Mucosa of rectum (tissue), 2 donors: Measurements from ENCODE around the gene LILRB5.
"Not testable (repeated sequence)": the region's sequence is repeated elsewhere in the genome, so short reads cannot be mapped to it uniquely, and the experiment has no call there.

Experiments
- H3K27ac ChIP-seq, 2 donors: one replicate each; pipeline ENCODE4 v1.7.0; 2013; ENCODE audit warnings: inconsistent platforms in 2 of 2, low read depth in 2 of 2, low read length in 2 of 2
- H3K27me3 ChIP-seq, 2 donors: one replicate each; pipeline ENCODE4 v1.7.0; 2013; ENCODE audit warnings: low read length in 2 of 2; ENCODE audit not compliant: control insufficient read depth in 2 of 2, insufficient read depth in 2 of 2
- H3K36me3 ChIP-seq, 2 donors: one replicate each; pipeline ENCODE4 v1.7.0; 2013; ENCODE audit warnings: low read length in 2 of 2; ENCODE audit not compliant: control insufficient read depth in 2 of 2, insufficient read depth in 2 of 2
- H3K4me1 ChIP-seq, 2 donors: one replicate each; pipeline ENCODE4 v1.7.0; 2013; ENCODE audit warnings: low read length in 2 of 2, mild to moderate bottlenecking in 1 of 2; ENCODE audit not compliant: control insufficient read depth in 2 of 2, insufficient read depth in 2 of 2
- H3K4me3 ChIP-seq, 2 donors: one replicate each; pipeline ENCODE4 v1.7.0; 2013; ENCODE audit warnings: low read length in 2 of 2
- H3K9ac ChIP-seq, 2 donors: one replicate each; pipeline ENCODE4 v1.7.0; 2013; ENCODE audit warnings: low read length in 2 of 2, low read depth in 1 of 2, mild to moderate bottlenecking in 1 of 2
- H3K9me3 ChIP-seq, 2 donors: one replicate each; pipeline ENCODE4 v1.7.0; 2013; ENCODE audit warnings: low read length in 2 of 2; ENCODE audit not compliant: control insufficient read depth in 2 of 2
- donor health status: healthy.
- donor health status: Normal muscosa, but diverticular disease.

LILRB5 gene

GRCh38 chr19:54214734-54215133 lies 42.3 kb downstream of the LILRB5 start:
- H3K4me3 ChIP-seq, H3K9ac ChIP-seq, H3K27me3 ChIP-seq, H3K36me3 ChIP-seq, H3K9me3 ChIP-seq, H3K27ac ChIP-seq: not testable (repeated sequence)
- peaks cover 15 to 17% of the 10 kb centered on the region in 2 donors for H3K4me1 ChIP-seq

GRCh38 chr19:54214217-54214616 lies 42.9 kb downstream of the LILRB5 start:
- peaks cover 20 to 22% of the 10 kb centered on the region in 2 donors for H3K4me1 ChIP-seq
- H3K9ac ChIP-seq, H3K4me3 ChIP-seq, H3K27ac ChIP-seq, H3K27me3 ChIP-seq, H3K9me3 ChIP-seq, H3K36me3 ChIP-seq: not testable (repeated sequence)

DNA sequence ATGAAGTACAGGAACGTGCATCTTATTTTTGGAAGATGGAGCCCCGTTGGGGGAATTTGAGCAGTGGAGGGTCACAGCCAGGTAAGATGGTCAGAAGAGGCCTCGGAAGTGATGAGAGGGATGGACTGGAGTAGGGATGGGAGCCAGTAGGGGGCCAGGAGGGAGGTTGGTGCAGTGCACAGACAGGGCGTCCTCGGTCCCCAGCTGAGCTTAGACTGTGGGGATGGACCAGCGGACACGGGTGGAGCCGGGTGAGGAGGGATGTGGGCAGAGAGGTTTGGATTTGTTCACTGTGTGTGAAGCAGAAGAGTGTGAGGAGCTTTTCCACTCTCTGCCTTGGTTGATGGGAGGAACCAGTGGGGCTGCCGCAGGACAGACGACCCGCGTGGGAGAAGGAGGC lies 45.8 kb downstream of the LILRB5 start:
- Histone ChIP-seq H3K27me3 (no peaks in the 10 kb centered on the region), H3K36me3 (peaks cover 15 to 21% of the 10 kb centered on the region in 2 donors), H3K9ac (peak overlapping the region; percentile 44 to 47), H3K4me1 (peaks cover 33 to 50% of the 10 kb centered on the region in 2 donors), H3K4me3 (peak overlapping the region in 1 of 2 donors; percentile 53), H3K9me3 (no peaks in the 10 kb centered on the region), H3K27ac (peak overlapping the region; percentile 82 to 87)

DNA sequence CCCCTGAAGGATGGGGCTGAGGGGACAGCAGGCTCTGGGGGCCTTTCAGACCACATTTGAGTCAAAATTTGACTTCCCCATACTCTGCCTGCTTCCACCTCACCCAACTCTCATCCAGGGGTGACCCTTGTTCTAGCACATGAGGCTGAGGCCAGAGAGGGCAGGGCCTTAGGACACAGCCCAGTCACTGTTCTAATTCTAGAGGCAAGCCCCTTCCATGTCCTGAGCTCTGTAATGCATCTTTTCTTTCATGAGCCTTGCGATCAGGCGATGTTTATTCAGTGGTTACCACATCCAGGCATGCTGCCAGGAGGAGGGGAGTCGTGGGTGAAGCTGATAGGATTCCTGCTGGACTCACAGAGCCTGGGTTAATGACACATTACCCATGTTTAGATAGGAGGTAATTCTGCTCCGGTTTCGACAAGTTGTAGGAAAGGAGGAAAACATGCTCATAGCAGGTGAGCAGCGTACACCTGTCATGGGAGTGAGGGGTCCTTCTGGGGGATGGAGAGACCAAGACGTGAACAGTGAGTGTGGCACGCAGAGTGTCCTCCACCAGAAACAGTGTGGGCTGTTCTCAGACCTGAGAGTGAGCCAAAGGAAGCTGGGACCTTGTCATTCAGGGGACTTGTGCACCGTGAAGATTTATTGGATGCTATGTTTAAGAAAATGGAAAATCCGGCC lies 47.1 kb downstream of the LILRB5 start:
- H3K36me3 ChIP-seq = peaks cover 24 to 34% of the 10 kb centered on the region in 2 donors
- H3K4me3 ChIP-seq = peak overlapping the region in 1 of 2 donors; percentile 53
- H3K9ac ChIP-seq = peak overlapping the region; percentile 58 to 69
- no peaks in the 10 kb centered on the region for H3K9me3 ChIP-seq
- peak overlapping the region; percentile 82 to 87 for H3K27ac ChIP-seq
- H3K4me1 ChIP-seq = peaks cover 36 to 59% of the 10 kb centered on the region in 2 donors
- no peaks in the 10 kb centered on the region for H3K27me3 ChIP-seq

GRCh38 chr19:54209058-54209810 lies 47.8 kb downstream of the LILRB5 start:
- Histone ChIP-seq H3K27ac (peak overlapping the region; percentile 82 to 87), H3K9ac (peak overlapping the region; percentile 49 to 69), H3K4me1 (peaks cover 36 to 61% of the 10 kb centered on the region in 2 donors), H3K9me3 (no peaks in the 10 kb centered on the region), H3K36me3 (peaks cover 26 to 41% of the 10 kb centered on the region in 2 donors), H3K4me3 (peak overlapping the region in 1 of 2 donors; percentile 24), H3K27me3 (no peaks in the 10 kb centered on the region)

GRCh38 chr19:54208784-54209057 lies 48.4 kb downstream of the LILRB5 start:
- no peak overlapping the region for H3K4me3 ChIP-seq
- no peaks in the 10 kb centered on the region for H3K27me3 ChIP-seq
- peak overlapping the region; percentile 82 to 87 for H3K27ac ChIP-seq
- peaks cover 36 to 61% of the 10 kb centered on the region in 2 donors for H3K4me1 ChIP-seq
- H3K36me3 ChIP-seq = peaks cover 26 to 44% of the 10 kb centered on the region in 2 donors
- peak overlapping the region in 1 of 2 donors; percentile 69 for H3K9ac ChIP-seq
- no peaks in the 10 kb centered on the region for H3K9me3 ChIP-seq

DNA sequence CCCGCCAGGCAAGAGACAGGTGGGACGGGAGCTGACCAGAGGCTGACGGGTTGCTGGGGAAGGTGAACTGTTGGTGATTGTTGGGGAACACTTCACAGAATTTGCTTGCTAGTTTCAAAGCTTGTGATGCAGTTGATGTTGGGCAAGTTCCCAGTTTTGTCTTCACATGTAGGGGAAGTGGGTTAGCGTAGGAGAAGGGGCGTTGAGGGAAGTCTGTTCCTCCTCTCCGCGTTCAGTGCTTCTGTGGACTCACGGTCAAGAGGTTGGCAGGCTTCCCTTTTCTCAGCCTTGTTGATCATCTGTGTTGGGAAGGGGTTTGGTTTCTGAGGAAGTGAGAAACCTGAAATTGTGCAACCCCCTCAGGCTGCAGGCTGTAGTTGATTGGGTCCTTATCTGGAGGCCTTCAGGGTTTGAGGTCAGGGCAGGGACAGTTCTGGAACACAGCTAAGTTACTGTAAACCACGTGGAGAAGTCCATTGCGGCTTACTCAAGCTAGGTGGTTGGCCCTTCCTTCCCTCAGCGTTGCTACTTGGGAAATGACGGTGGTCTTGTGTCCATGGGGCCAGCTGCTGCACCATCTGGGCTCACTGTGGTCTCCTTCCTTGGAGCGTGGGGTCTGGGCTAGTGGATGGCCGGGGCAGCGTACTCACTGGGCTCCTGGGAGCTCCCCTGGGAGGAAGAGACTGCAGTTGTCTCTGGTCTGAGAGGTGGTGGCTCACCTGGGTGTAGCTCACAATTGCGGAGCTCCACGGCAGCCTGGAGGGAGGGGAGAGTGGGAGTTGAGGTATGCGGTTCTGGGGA lies 48.9 kb downstream of the LILRB5 start:
- no peak overlapping the region for H3K4me3 ChIP-seq
- no peaks in the 10 kb centered on the region for H3K9me3 ChIP-seq
- H3K4me1 ChIP-seq = peaks cover 39 to 66% of the 10 kb centered on the region in 2 donors
- no peak overlapping the region for H3K9ac ChIP-seq
- peaks cover 29 to 47% of the 10 kb centered on the region in 2 donors for H3K36me3 ChIP-seq
- peak overlapping the region; percentile 82 to 87 for H3K27ac ChIP-seq
- H3K27me3 ChIP-seq = no peaks in the 10 kb centered on the region

DNA sequence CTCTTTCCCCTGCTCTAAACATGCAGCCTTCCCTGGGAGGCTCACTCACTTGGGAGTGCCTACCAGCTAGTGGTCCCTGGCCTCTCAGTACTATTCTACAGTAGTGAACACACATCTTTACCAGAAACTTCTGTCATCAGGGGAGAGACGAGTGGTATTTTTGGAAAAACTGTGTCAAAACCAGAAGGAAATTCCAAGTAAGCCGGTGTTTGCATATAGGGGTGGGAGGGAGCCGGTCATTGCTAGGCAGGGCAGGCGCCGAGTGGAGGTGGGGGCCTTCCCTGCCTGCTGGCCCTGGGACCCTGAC lies 49.4 kb downstream of the LILRB5 start:
- Histone ChIP-seq H3K27ac (peak overlapping the region; percentile 67 to 73), H3K9ac (no peak overlapping the region), H3K36me3 (peaks cover 35 to 53% of the 10 kb centered on the region in 2 donors), H3K27me3 (no peaks in the 10 kb centered on the region), H3K9me3 (no peaks in the 10 kb centered on the region), H3K4me3 (no peak overlapping the region), H3K4me1 (peaks cover 44 to 70% of the 10 kb centered on the region in 2 donors)

DNA sequence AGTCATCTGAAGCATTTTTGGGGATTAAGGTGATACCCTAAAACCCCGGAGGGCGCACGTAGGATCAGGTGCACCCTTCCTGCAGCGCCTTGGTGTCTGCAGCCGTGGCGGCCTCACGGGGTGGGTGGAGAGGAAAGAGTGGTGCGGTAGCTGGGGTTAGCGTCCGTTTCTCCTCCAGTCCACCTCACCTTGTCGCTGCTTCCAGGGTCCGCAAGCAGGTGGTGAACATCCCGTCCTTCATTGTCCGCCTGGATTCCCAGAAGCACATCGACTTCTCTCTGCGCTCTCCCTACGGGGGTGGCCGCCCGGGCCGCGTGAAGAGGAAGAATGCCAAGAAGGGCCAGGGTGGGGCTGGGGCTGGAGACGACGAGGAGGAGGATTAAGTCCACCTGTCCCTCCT lies 49.9 kb downstream of the LILRB5 start:
- H3K9ac ChIP-seq, H3K4me3 ChIP-seq, H3K27me3 ChIP-seq, H3K9me3 ChIP-seq: not testable (repeated sequence)
- peak overlapping the region; percentile 24 to 67 for H3K27ac ChIP-seq
- H3K36me3 ChIP-seq = peaks cover 38 to 57% of the 10 kb centered on the region in 2 donors
- peaks cover 49 to 75% of the 10 kb centered on the region in 2 donors for H3K4me1 ChIP-seq

DNA sequence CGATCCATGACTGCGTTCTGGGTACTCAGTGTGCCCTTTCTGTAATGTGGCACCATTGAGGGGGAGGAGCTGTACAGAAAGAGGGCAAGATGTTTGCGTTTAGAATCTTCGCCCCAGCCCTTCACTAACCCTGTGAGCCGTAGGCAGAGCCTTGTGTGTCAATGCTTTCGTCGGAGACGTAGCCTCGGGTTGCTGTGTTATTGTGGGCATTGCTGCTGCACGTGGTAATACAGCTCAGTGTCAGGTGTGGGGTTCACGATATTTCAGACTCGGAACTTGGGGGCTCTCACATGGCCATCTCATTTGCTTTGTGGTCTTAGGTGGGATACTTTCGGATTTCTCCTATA lies 50.3 kb downstream of the LILRB5 start:
- Histone ChIP-seq H3K27me3 (no peaks in the 10 kb centered on the region), H3K36me3 (peaks cover 38 to 60% of the 10 kb centered on the region in 2 donors), H3K4me1 (peaks cover 53 to 79% of the 10 kb centered on the region in 2 donors), H3K9ac (no peak overlapping the region), H3K4me3 (no peak overlapping the region), H3K9me3 (no peaks in the 10 kb centered on the region), H3K27ac (peak overlapping the region; percentile 24 to 67)
